GM18502 (cell line): ENCODE data around the gene GALNT16.
"Not testable (repeated sequence)": the region's sequence is repeated elsewhere in the genome, so short reads cannot be mapped to it uniquely, and the experiment has no call there.

Experiments
- ATAC-seq: cut with Tn5 transposase; IDR thresholded peaks from one replicate; pipeline ENCODE4 v1.9.1; 2021; ENCODE audit warnings: mild to moderate bottlenecking; ENCODE audit not compliant: unreplicated experiment, poor library complexity

GALNT16 gene

DNA sequence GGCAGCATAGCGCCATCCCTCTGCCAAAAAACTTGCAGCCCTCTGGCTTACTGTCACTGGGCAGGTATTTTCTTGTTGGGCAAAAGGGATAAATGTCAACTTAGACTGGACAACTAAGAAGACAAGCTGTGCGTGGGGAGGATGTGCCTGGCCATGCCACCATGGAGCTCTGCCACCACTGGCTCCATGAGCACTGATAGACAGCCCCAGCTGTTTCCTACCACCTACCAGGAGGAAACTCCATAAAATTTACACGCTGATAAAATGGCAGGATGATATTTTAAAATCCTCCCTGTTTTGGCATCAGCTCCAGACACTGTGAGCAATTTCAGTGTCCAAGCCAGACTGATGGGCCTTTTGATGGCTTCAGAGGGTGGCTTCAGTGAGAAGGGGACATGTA is 7.1 kb upstream of the GALNT16 start:
- no peak for ATAC-seq

DNA sequence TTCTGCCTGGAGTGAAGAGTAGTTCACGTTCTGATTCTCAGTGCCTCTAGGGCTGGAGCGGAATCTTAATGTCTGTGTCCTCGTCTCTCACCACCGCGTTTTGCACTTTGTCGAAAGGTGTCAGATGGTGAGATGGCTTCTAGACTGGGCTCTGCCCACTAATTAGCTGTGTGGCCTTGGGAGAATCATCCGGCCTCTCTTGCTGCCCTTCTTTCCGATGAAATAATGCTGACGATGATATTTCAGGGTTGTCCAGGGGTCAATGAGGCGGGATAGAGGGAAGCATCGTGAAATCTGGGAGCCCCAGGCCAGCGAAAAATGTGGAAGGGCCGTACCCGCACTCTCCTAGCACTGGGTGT is 811 bp upstream of the GALNT16 start:
- ATAC-seq, result no peak

GRCh38 chr14:69260190-69260860 is 367 bp downstream of the GALNT16 start:
- no peak for ATAC-seq

- ATAC-seq, result peak; percentile 50
Observed at GRCh38 chr14:69260861-69261564, 1.1 kb downstream of the GALNT16 start.

- no peak for ATAC-seq
Observed at GRCh38 chr14:69261761-69262331, 1.9 kb downstream of the GALNT16 start.

DNA sequence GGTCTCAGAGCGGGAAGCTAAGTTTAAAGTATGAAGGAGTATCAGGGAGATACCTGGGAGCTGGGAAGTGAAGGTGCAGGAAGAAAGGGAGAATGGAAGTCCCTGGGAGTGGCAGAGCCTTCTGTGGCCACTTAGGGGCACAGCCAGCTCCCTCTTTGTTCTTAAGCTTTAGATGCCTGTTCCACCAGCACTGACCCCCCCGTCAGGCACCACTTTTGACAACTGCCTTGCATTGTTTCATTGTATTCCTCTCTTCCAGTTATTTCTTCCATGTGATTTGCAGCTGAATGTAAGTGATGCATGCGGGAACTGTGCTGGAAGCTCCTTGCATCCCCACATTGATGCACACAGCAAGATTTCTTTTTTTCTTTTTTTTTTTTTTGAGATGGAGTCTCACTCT is 2.6 kb downstream of the GALNT16 start:
- ATAC-seq, result no peak

GRCh38 chr14:69263364-69263763 is 3.4 kb downstream of the GALNT16 start:
- ATAC-seq, result no peak

- no peak for ATAC-seq
Observed at GRCh38 chr14:69263771-69264170, 3.8 kb downstream of the GALNT16 start.

GRCh38 chr14:69266572-69267345 is 6.8 kb downstream of the GALNT16 start:
- no peak for ATAC-seq

GRCh38 chr14:69267492-69267891 is 7.5 kb downstream of the GALNT16 start:
- ATAC-seq, result no peak

DNA sequence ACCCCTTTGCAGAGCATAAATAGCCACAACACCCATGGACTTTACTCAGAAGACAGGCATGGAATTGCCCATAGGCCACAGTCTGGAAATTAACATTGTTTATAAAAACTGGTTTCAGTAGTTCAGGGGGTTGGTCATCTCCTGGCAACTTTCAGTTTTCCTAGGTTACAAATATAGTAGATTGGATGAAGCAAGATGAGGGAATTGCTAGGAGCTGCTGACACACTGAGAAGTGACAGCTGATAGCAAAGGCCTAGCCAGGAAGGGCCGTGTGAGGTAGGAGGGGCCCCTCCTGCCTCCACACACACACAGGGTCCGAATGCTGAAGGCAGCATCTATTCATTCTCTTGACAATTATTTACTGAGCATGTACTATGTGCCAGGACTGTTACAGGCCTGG is 8.3 kb downstream of the GALNT16 start:
- ATAC-seq, result no peak

DNA sequence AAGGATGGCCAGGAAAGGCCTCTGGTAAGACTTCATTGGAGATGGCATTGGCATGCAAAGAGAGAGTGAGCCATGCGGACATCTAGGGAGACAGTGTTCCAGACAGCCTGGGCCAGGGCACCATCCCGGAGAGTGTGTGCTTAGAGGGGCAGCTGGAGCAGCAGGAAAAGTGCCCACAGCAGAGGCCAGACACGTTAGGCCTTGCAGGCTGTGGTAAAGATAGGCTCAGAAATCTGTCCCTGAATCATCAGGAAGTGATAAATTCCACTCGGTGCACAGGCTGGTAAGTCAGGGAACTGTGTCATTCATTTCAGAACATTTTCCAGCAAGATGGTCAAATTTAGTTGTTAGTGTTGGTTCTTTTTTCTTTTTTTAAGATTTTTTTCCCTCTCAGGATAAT is 8.8 kb downstream of the GALNT16 start:
- ATAC-seq, result no peak

- no peak for ATAC-seq
Observed at GRCh38 chr14:69269381-69269780, 9.4 kb downstream of the GALNT16 start.

GRCh38 chr14:69270097-69270496 is 10.1 kb downstream of the GALNT16 start:
- no peak for ATAC-seq

GRCh38 chr14:69270795-69271708 is 11.1 kb downstream of the GALNT16 start:
- ATAC-seq, result no peak

GRCh38 chr14:69274321-69274720 is 14.4 kb downstream of the GALNT16 start:
- ATAC-seq, result no peak

DNA sequence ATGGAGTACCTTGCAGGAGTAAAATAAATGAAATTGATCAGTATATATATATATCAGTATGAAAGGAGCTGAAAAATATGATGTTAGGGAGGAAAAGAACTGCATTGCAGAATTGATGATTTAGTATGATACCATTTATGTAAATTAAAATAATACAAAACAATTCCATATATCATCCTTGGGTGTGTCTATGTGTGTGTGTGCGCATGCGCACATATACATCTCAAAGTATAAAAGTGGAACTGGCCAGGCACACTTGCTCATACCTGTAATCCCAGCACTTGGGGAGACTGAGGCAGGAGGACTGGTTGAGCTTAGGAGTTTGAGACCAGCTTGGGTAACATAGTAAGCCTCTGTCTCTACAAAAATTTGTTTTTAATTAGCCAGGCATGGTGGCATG is 15.4 kb downstream of the GALNT16 start:
- no peak for ATAC-seq

DNA sequence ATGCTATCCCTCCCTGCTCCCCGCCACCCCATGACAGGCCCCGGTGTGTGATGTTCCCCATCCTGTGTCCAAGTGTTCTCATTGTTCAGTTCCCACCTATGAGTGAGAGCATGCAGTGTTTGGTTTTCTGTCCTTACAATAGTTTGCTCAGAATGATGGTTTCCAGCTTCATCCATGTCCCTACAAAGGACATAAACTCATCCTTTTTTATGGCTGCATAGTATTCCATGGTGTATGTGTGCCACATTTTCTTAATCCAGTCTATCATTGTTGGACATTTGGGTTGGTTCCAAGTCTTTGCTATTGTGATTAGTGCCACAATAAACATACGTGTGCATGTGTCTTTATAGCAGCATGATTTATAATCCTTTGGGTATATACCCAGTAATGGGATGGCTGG is 17.4 kb downstream of the GALNT16 start:
- not testable (repeated sequence) for ATAC-seq

DNA sequence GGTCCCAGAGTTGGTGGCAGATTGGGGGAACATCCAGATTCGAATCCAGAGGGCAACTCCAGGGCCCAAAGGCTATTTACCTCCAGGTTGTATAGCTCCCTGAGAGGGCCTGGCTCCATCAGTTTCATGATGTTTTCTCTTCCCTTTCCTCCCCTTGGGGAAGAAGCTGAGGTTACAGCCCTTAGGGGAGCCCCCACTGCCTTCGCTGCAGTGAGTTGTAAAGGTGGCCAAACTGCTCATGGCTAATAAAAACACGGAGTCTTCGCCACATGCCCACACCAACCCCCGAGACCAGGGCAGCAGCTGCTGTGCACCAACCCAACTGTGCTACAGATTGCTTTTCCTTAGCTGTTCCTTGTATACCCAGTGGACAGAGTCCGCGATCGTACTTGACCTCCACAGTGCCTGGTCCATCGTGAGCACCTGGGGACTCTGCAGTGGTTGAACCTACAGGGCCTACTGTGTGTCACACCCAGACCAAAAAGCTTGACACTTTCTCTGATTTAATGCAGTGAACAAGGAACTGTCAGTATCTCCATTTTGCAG is 20.9 kb downstream of the GALNT16 start:
- no peak for ATAC-seq
